HEK293T (cell line): ENCODE results near the gene KHDC1L.

Experiments used
- ARNT ChIP-seq: fragments of 450-650 bp; IDR thresholded peaks from 2 replicates; pipeline ENCODE4 v1.6.1; 2017; ENCODE audit warnings: mild to moderate bottlenecking
- ELF4 ChIP-seq: fragments of 450-650 bp; IDR thresholded peaks from 2 replicates; pipeline ENCODE4 v1.6.1; 2017; ENCODE audit warnings: antibody characterized with exemption
- FOXA1 ChIP-seq: fragments of 450-650 bp; IDR thresholded peaks from 2 replicates; pipeline ENCODE4 v1.6.1; 2016; ENCODE audit warnings: mild to moderate bottlenecking
- FOXK2 ChIP-seq: fragments of 450-650 bp; IDR thresholded peaks from 2 replicates; pipeline ENCODE4 v1.6.1; 2016; ENCODE audit warnings: mild to moderate bottlenecking
- FOXM1 ChIP-seq: fragments of 450-650 bp; IDR thresholded peaks from 2 replicates; pipeline ENCODE4 v1.6.1; 2017; ENCODE audit warnings: mild to moderate bottlenecking, borderline replicate concordance
- HDGF ChIP-seq: fragments of 450-650 bp; IDR thresholded peaks from 2 replicates; pipeline ENCODE4 v1.6.1; 2017; ENCODE audit warnings: antibody characterized with exemption, borderline replicate concordance
- L3MBTL2 ChIP-seq: fragments of 450-650 bp; conservative IDR thresholded peaks from 2 replicates; pipeline ENCODE4 v1.6.1; 2016; ENCODE audit warnings: mild to moderate bottlenecking
- SP1 ChIP-seq: fragments of 450-650 bp; IDR thresholded peaks from 2 replicates; pipeline ENCODE4 v1.6.1; 2017
- SUZ12 ChIP-seq: fragments of 450-650 bp; IDR thresholded peaks from 2 replicates; pipeline ENCODE4 v1.6.1; 2016; ENCODE audit warnings: mild to moderate bottlenecking
- ZNF384 ChIP-seq: fragments of 450-650 bp; IDR thresholded peaks from 2 replicates; pipeline ENCODE4 v1.6.1; 2016

DNA sequence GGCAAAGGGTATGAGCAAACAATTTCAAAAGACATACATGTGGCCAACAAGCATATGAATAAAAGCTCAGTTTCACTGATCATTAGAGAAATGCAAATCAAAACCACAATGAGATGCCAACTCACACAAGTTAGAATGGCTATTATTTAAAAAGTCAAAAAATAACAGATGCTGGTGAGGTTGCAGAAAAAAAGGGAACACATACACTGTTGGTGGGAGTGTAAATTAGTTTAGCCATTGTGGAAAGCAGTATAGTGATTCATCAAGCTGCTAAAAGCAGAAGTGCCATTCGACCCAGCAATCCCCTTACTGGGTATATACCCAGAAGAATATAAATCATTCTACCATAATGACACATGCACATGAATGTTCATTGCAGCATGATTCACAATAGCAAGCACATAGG lies 6.7 kb upstream of the KHDC1L start:
- no peak for TF ChIP-seq SP1
- no peak for TF ChIP-seq ZNF384
- no peak for TF ChIP-seq FOXA1
- TF ChIP-seq FOXM1 = no peak
- no peak for TF ChIP-seq HDGF
- no peak for TF ChIP-seq ELF4
- no peak for TF ChIP-seq L3MBTL2
- TF ChIP-seq FOXK2 = no peak
- TF ChIP-seq ARNT = no peak
- TF ChIP-seq SUZ12 = no peak
